Purkinje cell (primary cell): ENCODE data around the gene MARVELD3. TPM values are rescaled to one million over a fixed set of nuclear protein-coding genes. Genes with fewer than 3 reads are reported as not detected.

Experiments used
- polyA plus RNA-seq: library from polyadenylated mRNA; unstranded; fragments of >200 nt; fragmentation: Nextera tagmentation; gene quantifications from 2 replicates; pipeline ENCODE4 v1.2.1, GENCODE V29; 2014

The MARVELD3 gene
- polyA plus RNA-seq = 0.08 and 0.88 TPM in 2 replicates

GRCh38 chr16:71626018-71626857 is at the start of gene MARVELD3:
Gene MARVELD3, plus strand, starts transcription at chr16:71626184. Its CDS starts 46 bp downstream, at chr16:71626230.

GRCh38 chr16:71576971-71577370 is 49.0 kb upstream of the MARVELD3 start, which contains the start of gene TAT:
Gene TAT, minus strand, starts transcription at chr16:71577092. Its CDS starts 677 bp downstream, at chr16:71576415.

Other genes starting within 250 kb of the MARVELD3 start
- gene TLE7, start 184.1 kb upstream of the MARVELD3 start, polyA plus RNA-seq = not detected in 2 replicates
- 20.5 and 37.4 TPM in 2 replicates for gene ZNF23, start 163.9 kb upstream of the MARVELD3 start, polyA plus RNA-seq
- gene ZNF19, start 136.9 kb upstream of the MARVELD3 start, polyA plus RNA-seq = 1.6 TPM in 2 replicates
- not detected in 2 replicates for gene CHST4, start 99.8 kb upstream of the MARVELD3 start, polyA plus RNA-seq
- not detected in 2 replicates for gene TAT, start 49.1 kb upstream of the MARVELD3 start, polyA plus RNA-seq
- 5.5 and 5.6 TPM in 2 replicates for gene PHLPP2, start 98.5 kb downstream of the MARVELD3 start, polyA plus RNA-seq
- 23.1 and 34.5 TPM in 2 replicates for gene AP1G1, start 182.7 kb downstream of the MARVELD3 start, polyA plus RNA-seq
- gene ATXN1L, start 219.8 kb downstream of the MARVELD3 start, polyA plus RNA-seq = 8.8 and 13.7 TPM in 2 replicates